ENCODE measurements around the gene PSME1. TPM values are rescaled to one million over a fixed set of nuclear protein-coding genes. Genes with fewer than 3 reads are reported as not detected.
A peak's percentile ranks its signal among the peaks of the same experiment; 100 is the strongest.

The PSME1 gene
- total RNA-seq, 2 donors from 2014 or later: 78.4 to 93.7 TPM

GRCh38 chr14:24137529-24138395 is 1.8 kb downstream of the PSME1 start:
- WGBS, 2 donors: 82 to 88% methylated on average over 6 to 8 of the region's 8 CpGs
- DNase-seq: no peak
- H3K36me3 ChIP-seq (replicated peaks in 1 of 2; ENCODE audit: insufficient read depth in 1 of 2, low read depth in 2 of 2): peaks cover 0 to 11% of the 10 kb centered on the region in 2 donors
- peaks cover 50% of the 10 kb centered on the region for H3K4me1 ChIP-seq
- TF ChIP-seq POLR2A (IDR thresholded peaks at IDR 0.05): no peak
- TF ChIP-seq, protein P1, sequence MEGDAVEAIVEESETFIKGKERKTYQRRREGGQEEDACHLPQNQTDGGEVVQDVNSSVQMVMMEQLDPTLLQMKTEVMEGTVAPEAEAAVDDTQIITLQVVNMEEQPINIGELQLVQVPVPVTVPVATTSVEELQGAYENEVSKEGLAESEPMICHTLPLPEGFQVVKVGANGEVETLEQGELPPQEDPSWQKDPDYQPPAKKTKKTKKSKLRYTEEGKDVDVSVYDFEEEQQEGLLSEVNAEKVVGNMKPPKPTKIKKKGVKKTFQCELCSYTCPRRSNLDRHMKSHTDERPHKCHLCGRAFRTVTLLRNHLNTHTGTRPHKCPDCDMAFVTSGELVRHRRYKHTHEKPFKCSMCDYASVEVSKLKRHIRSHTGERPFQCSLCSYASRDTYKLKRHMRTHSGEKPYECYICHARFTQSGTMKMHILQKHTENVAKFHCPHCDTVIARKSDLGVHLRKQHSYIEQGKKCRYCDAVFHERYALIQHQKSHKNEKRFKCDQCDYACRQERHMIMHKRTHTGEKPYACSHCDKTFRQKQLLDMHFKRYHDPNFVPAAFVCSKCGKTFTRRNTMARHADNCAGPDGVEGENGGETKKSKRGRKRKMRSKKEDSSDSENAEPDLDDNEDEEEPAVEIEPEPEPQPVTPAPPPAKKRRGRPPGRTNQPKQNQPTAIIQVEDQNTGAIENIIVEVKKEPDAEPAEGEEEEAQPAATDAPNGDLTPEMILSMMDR (IDR thresholded peaks at IDR 0.05): no peak
- H3K27ac ChIP-seq: peak overlapping the region in 2 of 4 donors; percentile 96 to 98
- H3K4me3 ChIP-seq: no peak overlapping the region
- no peaks in the 10 kb centered on the region for H3K27me3 ChIP-seq
- no peak for ATAC-seq
- H3K9me3 ChIP-seq: no peaks in the 10 kb centered on the region
- intact Hi-C loops (cut with DNase I): no loop called here

GRCh38 chr14:24138396-24139271 is 2.6 kb downstream of the PSME1 start:
- peaks cover 0 to 11% of the 10 kb centered on the region in 2 donors for H3K36me3 ChIP-seq (replicated peaks in 1 of 2; ENCODE audit: insufficient read depth in 1 of 2, low read depth in 2 of 2)
- H3K4me1 ChIP-seq: peaks cover 46% of the 10 kb centered on the region
- no peaks in the 10 kb centered on the region for H3K27me3 ChIP-seq
- no peak overlapping the region for H3K4me3 ChIP-seq
- TF ChIP-seq, protein P1 (IDR thresholded peaks at IDR 0.05): no peak
- no peak for TF ChIP-seq POLR2A (IDR thresholded peaks at IDR 0.05)
- H3K9me3 ChIP-seq: no peaks in the 10 kb centered on the region
- ATAC-seq (no peak), DNase-seq (no peak)
- peak overlapping the region in 2 of 4 donors; percentile 12 to 82 for H3K27ac ChIP-seq
- intact Hi-C loops (cut with DNase I): no loop called here
- 60 to 77% methylated on average over 12 to 13 of the region's 13 CpGs for WGBS, 2 donors

GRCh38 chr14:24139272-24139934 is 3.4 kb downstream of the PSME1 start:
- H3K9me3 ChIP-seq: no peaks in the 10 kb centered on the region
- intact Hi-C loops (cut with DNase I): no loop called here
- peaks cover 46% of the 10 kb centered on the region for H3K4me1 ChIP-seq
- H3K36me3 ChIP-seq (replicated peaks in 1 of 2; ENCODE audit: insufficient read depth in 1 of 2, low read depth in 2 of 2): peaks cover 0 to 11% of the 10 kb centered on the region in 2 donors
- TF ChIP-seq POLR2A (IDR thresholded peaks at IDR 0.05): no peak
- TF ChIP-seq, protein P1 (IDR thresholded peaks at IDR 0.05): no peak
- WGBS, 2 donors: 55 to 56% methylated on average over 9 of the region's 9 CpGs
- no peaks in the 10 kb centered on the region for H3K27me3 ChIP-seq
- H3K4me3 ChIP-seq: no peak overlapping the region
- DNase-seq: peak in 1 of 4 donors; percentile 42
- no peak for ATAC-seq
- peak overlapping the region in 2 of 4 donors; percentile 12 to 82 for H3K27ac ChIP-seq

DNA sequence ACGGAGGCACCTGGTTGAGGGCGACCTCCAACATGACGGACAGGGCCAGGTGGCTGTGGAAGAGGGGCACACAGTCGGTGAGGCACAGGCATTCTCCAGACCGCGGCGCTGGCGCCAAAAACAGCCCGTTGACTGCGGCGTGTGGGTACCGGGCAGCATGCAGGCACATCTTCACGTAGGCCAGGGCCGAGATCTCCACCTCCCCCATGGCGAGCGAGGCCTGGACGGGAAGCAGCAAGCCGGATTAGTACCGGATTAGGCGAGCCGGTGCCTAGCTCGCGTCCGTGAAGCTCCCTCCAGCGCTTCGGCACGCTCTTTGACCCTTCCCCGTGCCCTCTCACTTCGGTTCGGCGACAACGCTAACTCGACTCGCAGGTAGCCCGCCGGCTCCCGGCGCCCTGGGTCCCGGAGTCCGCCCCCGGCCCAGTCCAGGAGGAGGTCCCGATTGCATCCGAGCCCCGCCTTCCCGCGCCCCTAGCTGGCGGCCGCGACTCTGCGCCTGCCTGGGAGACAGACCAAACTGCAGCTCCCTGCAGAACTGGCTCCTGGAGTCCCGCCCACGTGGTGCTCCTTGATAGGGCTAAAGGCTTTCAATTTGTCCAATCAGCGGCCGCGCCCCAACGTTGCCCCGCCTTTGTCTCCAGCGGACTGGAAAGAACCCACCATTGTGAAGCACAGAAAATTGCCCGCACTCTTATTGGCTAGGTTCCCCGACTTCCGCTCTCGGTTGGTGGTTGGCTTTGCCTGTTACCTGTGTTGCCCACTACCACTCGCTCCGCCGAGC is 5.3 kb downstream of the PSME1 start, which contains the start of gene EMC9:
Gene EMC9, minus strand, starts transcription at position 495 of the 784 bp plus-strand sequence. Its CDS starts 287 bp downstream, at position 208.
- H3K36me3 ChIP-seq (replicated peaks in 1 of 2; ENCODE audit: insufficient read depth in 1 of 2, low read depth in 2 of 2): peaks cover 0 to 11% of the 10 kb centered on the region in 2 donors
- WGBS, 2 donors: 0% methylated on average over 6 to 64 of the region's 65 CpGs
- peaks cover 58% of the 10 kb centered on the region for H3K4me1 ChIP-seq
- ATAC-seq (peak; percentile 92), DNase-seq (peak; percentile 100)
- peak within 1 kb of the TSS; percentile 54 to 55 for H3K4me3 ChIP-seq
- peak within 1 kb of the TSS; percentile 75 to 90 (median 80) for H3K27ac ChIP-seq
- H3K9me3 ChIP-seq: no peaks in the 10 kb centered on the region
- TF ChIP-seq, protein P1 (IDR thresholded peaks at IDR 0.05): peak; percentile 48 to 88 (median 86)
- peak; percentile 74 to 85 (median 79) for TF ChIP-seq POLR2A (IDR thresholded peaks at IDR 0.05)
- H3K27me3 ChIP-seq: no peaks in the 10 kb centered on the region
- intact Hi-C loops (cut with DNase I): no loop called here
